NK-92 (cell line): ENCODE results near the gene LMNB1.
"Not testable (repeated sequence)": the region's sequence is repeated elsewhere in the genome, so short reads cannot be mapped to it uniquely, and the experiment has no call there.

Source experiments
- DNase-seq: peaks from one replicate; lab custom pipeline; 2025; ENCODE audit not compliant: unreplicated experiment; lab: John Stamatoyannopoulos, UW

Gene LMNB1

GRCh38 chr5:126818736-126819135 is 41.8 kb downstream of the LMNB1 start:
- no peak for DNase-seq

- DNase-seq, result no peak
These were observed 42.3 kb downstream of the LMNB1 start for GRCh38 chr5:126819253-126819652.

- no peak for DNase-seq
These were observed 49.8 kb downstream of the LMNB1 start for GRCh38 chr5:126826619-126827215.

- no peak for DNase-seq
These were observed 52.2 kb downstream of the LMNB1 start for GRCh38 chr5:126829098-126829497.

DNA sequence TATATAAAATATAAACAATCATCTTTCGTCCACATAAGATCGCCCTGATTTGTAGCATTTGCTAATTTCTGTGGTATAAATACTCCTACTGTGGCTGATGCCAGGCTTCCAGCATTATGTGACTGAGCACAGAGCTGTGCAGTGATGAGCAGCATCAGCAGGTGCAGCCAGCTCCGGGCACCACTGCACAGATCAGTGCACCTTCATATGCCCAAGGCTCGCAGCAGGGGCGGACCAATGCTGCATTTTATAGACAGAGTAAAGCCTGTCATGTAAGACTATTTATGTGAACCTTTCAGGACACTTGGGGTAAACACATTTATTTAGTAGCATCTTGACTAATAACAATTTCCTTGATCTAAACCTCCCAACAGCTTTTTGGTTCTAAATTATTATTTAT is 53.1 kb downstream of the LMNB1 start:
- DNase-seq, result no peak

- DNase-seq, result no peak
These were observed 54.2 kb downstream of the LMNB1 start for GRCh38 chr5:126831156-126831555.

- DNase-seq, result no peak
These were observed 59.8 kb downstream of the LMNB1 start for GRCh38 chr5:126836778-126837177.

- no peak for DNase-seq
These were observed 60.3 kb downstream of the LMNB1 start for GRCh38 chr5:126837242-126837641.

GRCh38 chr5:126837906-126838539 is 61.1 kb downstream of the LMNB1 start:
- DNase-seq, result no peak

DNA sequence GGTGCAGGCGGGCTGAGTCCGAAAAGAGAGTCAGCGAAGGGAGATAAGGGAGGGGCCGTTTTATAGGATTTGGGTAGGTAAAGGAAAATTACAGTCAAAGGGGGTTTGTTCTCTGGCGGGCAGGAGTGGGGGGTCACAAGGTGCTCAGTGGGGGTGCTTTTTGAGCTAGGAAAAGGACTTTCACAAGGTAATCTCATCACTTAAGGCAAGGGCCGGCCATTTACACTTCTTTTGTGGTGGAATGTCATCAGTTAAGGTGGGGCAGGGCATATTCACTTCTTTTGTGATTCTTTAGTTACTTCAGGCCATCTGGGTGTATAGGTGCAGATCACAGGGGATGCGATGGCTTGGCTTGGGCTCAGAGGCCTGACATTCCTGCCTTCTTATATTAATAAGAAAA is 62.5 kb downstream of the LMNB1 start:
- DNase-seq, result not testable (repeated sequence)

- not testable (repeated sequence) for DNase-seq
These were observed 66.4 kb downstream of the LMNB1 start for GRCh38 chr5:126843375-126843774.

DNA sequence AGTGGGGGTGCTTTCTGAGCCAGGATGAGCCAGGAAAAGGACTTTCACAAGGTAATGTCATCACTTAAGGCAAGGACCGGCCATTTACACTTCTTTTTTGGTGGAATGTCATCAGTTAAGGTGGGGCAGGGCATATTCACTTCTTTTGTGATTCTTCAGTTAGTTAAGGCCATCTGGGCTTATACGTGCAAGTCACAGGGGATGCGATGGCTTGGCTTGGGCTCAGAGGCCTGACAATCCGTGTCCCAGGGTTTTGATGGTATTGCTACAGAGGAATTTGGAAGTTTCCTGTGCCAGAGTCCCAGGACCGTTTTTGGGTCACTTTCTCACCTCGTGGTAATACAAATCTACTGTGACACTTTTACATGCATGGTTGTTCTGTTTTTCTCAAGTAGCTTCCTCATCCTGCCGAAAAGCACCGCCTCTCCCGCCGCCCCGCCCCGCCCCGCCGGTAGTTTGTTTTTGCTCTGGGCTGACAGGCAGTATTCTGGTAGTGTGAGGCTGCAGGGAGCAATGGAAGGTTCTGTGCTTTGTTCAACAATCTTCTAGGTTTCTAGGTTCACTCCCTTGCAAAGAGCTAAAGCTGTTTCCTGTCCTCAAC is 68.6 kb downstream of the LMNB1 start:
- DNase-seq, result not testable (repeated sequence)

DNA sequence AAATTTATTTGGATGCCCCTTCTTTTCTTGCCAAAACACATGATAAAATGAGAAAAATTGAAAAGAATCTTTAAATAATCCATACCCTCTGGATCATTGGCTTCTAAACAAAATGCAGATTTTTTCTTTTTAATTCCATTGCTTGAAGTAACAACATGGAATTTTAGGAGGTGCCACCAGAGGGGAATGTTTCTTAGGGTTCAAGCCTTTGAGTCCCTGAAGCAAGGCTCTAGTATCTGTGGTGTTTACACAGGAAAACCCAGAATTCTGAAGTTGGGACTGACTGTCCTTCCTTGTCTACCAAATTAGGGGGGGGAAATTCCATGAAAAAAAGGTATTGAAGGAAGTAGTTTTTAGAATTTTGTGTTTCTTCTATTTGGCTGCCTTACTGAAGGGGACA is 69.4 kb downstream of the LMNB1 start:
- DNase-seq, result no peak

GRCh38 chr5:126846744-126847455 is 70.0 kb downstream of the LMNB1 start:
- DNase-seq, result no peak

- no peak for DNase-seq
These were observed 70.5 kb downstream of the LMNB1 start for GRCh38 chr5:126847456-126847820.

GRCh38 chr5:126847826-126848251 is 70.9 kb downstream of the LMNB1 start:
- no peak for DNase-seq

GRCh38 chr5:126848253-126848652 is 71.3 kb downstream of the LMNB1 start:
- DNase-seq, result no peak

GRCh38 chr5:126849101-126849678 is 72.3 kb downstream of the LMNB1 start:
- DNase-seq, result no peak

DNA sequence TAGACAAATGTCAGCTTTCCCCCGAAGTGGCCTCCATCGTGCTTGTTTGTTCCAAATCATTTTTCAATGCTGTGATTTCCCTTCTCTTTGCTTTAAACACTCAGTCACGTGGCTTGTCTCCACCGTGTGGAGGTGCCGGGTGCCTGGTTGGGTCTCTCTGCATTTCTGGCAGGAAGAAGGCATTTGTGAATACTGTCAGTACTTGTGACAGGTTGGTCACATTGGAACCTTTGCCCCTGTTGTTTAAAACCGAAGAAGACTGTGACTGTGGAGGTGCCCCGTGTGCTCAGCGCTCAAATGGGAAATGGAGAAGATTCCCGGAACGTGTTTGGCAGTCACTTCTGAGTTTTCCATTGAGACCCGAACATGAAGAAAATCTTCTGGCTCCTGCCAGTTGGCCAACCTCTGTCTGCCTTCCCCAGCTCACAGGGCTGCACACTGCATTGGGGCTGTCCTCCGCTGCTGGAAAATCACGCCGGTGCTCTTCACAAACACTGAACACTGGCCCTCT is 74.6 kb downstream of the LMNB1 start:
- DNase-seq, result no peak

DNA sequence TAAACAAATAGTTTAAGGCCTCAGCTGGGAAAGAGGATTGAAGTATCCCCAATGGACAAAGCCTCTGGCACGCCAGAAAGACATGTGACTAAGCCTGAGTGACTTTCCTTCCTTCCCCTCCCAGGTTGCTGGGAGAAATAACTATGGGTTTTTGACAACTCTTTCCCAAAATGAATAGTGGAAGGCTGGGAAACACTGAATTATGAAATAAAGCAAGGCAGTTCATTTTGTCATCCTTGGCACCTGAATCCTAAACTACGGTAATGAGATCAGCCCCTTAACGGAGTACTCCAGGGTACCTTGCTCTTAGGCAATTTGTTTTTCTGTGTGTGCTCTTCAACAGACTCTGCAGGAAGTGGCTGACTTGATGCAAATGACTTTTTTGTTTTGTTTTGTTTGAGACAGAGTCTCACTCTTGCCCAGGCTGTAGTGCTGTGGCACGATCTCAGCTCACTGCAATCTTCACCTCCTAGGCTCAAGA is 75.2 kb downstream of the LMNB1 start:
- no peak for DNase-seq

DNA sequence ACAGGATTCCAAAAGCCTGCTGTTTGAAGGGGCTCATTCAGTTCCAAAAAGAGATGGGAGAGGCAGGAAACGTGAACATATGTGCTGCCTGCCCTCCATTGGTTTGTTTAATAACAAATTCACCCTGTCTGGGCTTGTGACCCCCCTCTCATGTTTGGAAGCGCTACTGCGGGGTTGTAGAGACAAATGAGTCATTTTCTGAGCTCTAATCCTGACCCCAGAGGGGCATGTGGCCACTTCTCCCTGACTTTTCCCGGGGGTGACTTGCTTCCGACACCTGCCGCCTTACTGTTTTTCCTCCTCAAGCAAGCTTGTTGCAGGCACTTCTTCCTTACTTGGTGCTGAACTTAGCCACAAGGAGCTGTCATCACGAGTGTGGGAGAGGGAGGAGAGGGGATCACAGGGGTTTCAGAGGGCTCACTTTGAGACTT is 75.9 kb downstream of the LMNB1 start:
- no peak for DNase-seq
